Measurements from ENCODE around the gene TAOK1.

The TAOK1 gene

GRCh38 chr17:29588017-29588561 is 197.9 kb downstream of the TAOK1 start:
- in situ Hi-C loops (cut with MboI; ENCODE audit: low pct_unique_long_range_greater_than_20kb, low sequenced_read_pairs, unreplicated experiment) = no loop called here
- TF ChIP-seq, protein P1, sequence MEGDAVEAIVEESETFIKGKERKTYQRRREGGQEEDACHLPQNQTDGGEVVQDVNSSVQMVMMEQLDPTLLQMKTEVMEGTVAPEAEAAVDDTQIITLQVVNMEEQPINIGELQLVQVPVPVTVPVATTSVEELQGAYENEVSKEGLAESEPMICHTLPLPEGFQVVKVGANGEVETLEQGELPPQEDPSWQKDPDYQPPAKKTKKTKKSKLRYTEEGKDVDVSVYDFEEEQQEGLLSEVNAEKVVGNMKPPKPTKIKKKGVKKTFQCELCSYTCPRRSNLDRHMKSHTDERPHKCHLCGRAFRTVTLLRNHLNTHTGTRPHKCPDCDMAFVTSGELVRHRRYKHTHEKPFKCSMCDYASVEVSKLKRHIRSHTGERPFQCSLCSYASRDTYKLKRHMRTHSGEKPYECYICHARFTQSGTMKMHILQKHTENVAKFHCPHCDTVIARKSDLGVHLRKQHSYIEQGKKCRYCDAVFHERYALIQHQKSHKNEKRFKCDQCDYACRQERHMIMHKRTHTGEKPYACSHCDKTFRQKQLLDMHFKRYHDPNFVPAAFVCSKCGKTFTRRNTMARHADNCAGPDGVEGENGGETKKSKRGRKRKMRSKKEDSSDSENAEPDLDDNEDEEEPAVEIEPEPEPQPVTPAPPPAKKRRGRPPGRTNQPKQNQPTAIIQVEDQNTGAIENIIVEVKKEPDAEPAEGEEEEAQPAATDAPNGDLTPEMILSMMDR (IDR thresholded peaks at IDR 0.05; ENCODE audit: extremely low read depth, insufficient read depth, missing control alignments) = no peak
- DNase-seq (ENCODE audit: low spot score) = no peak

DNA sequence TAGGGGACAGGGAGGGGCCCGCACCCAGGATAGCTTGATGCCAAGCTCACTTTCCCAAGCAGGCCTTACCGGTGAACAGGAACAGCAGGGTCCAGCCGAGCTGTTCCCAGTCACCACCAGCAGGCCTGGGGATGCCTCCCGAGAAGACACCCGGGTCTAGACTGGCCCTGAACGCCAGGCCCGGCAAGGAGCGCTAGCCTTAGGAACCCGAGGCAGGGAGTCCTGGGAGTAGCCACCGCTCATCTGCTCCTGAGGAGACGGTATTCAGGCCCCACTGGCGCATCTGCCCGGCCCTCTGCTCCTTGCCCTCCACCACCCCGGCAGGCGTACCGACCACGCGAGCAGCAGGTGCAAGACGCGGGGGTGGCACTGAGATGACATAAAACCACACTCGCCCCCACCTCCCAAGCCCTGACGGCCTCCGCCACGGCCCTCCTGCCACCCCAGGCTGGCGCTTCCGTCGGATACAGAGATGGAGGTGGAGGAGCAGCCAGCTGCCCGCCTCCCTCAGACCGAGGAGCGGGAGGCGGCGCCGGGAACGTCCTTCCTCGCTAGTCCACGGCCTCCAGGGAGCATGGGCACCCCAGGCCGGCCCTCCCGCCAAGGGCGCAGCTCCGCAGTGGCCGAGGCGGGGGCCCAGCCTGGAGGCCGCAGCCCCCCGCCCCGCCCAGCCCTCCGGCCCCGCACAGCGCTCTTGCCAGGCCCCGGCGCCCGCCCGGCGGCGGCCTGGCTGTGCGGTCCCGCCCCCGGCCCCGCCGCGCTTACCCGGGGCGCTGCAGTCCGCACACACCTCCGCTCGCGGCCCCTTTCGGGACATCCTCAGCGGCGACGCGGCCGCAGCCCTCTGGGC is 198.6 kb downstream of the TAOK1 start:
- peak; percentile 44 for DNase-seq (ENCODE audit: low spot score)
- TF ChIP-seq, protein P1 (IDR thresholded peaks at IDR 0.05; ENCODE audit: extremely low read depth, insufficient read depth, missing control alignments) = no peak
- in situ Hi-C loops (cut with MboI; ENCODE audit: low pct_unique_long_range_greater_than_20kb, low sequenced_read_pairs, unreplicated experiment) = no loop called here

DNA sequence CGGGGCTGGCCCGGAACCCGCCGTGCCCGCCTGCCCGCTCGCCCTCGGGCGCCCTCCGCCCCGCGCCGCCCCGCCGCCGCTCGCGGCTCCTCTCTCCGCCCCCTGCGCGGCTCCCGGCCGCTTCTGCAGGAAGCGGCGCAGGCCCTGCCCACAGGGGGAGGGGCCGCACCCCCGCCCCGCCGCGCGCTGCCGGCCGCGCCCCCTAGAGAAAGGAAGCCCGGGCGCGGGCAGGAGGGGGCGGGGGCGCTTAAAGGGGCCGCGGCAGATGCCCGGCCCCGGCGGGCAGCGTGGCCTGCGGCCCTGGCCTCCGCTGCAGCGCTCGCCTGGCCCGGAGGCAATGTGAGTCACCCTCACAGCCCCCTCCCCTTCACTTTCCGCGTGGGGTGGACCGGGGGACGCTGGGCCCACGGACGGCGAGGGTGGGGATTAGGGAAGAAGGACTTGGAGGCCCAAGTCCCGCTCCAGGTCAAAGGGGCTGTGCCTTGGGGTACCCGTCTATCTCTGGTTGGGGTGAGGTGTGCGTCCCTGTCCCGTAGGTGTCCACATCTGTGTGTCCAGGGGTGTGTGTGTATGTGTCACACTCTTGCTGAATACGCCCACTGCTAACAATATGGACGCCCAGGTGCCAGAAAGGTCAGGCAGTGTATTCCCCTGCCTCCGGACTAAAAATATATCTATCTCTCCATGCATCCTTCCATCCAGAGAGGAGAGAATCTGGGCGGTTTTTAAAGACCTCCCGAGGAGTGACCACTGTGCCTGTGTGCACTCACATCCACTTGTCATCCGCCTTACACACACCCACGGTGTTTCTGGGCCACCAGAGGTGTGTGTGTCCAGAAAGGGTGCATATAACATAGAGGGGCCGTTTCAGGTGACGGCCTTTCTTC is 199.6 kb downstream of the TAOK1 start, which contains the start of gene GIT1:
Gene GIT1, minus strand, starts transcription at position 125 of the 887 bp plus-strand sequence. CDS start 270 bp downstream, outside the sequence.
- peak; percentile 98 for DNase-seq (ENCODE audit: low spot score)
- in situ Hi-C loops (cut with MboI; ENCODE audit: low pct_unique_long_range_greater_than_20kb, low sequenced_read_pairs, unreplicated experiment) = no loop called here
- TF ChIP-seq, protein P1 (IDR thresholded peaks at IDR 0.05; ENCODE audit: extremely low read depth, insufficient read depth, missing control alignments) = no peak

- DNase-seq (ENCODE audit: low spot score) = peak; percentile 48
- in situ Hi-C loops (cut with MboI; ENCODE audit: low pct_unique_long_range_greater_than_20kb, low sequenced_read_pairs, unreplicated experiment) = no loop called here
- TF ChIP-seq, protein P1 (IDR thresholded peaks at IDR 0.05; ENCODE audit: extremely low read depth, insufficient read depth, missing control alignments) = no peak
These were observed 200.4 kb downstream of the TAOK1 start for GRCh38 chr17:29590411-29591145.

- peak; percentile 58 for DNase-seq (ENCODE audit: low spot score)
- in situ Hi-C loops (cut with MboI; ENCODE audit: low pct_unique_long_range_greater_than_20kb, low sequenced_read_pairs, unreplicated experiment) = no loop called here
- TF ChIP-seq, protein P1 (IDR thresholded peaks at IDR 0.05; ENCODE audit: extremely low read depth, insufficient read depth, missing control alignments) = no peak
These were observed 201.1 kb downstream of the TAOK1 start for GRCh38 chr17:29591146-29591736.

All from GM13977 (cell line).